GM23248 (cell line): ENCODE results near the gene NFIC. TPM values are rescaled to one million over a fixed set of nuclear protein-coding genes. Genes with fewer than 3 reads are reported as not detected.

Experiments
- DNase-seq: peaks from one replicate; pipeline ENCODE4 v3.0.0-alpha.2; 2015
- H2AFZ ChIP-seq: fragments of 200-600 bp; sonication (generic); 2 replicates; pipeline ENCODE4 v1.6.1; 2016; ENCODE audit warnings: antibody characterized with exemption
- H3F3A ChIP-seq: fragments of 200-600 bp; sonication (generic); 2 replicates; pipeline ENCODE4 v1.6.1; 2016; ENCODE audit warnings: mild to moderate bottlenecking, antibody characterized with exemption, mixed run types; ENCODE audit not compliant: insufficient read depth
- H3K27ac ChIP-seq: fragments of 200-600 bp; sonication (generic); 2 replicates; pipeline ENCODE4 v1.5.1; 2016; ENCODE audit warnings: mild to moderate bottlenecking
- H3K27me3 ChIP-seq: fragments of 200-600 bp; sonication (generic); replicated peaks from 2 replicates; pipeline ENCODE4 v1.6.1; 2016; ENCODE audit warnings: mild to moderate bottlenecking; ENCODE audit not compliant: insufficient read depth
- H3K36me3 ChIP-seq: fragments of 200-600 bp; sonication (generic); 2 replicates; pipeline ENCODE4 v1.6.1; 2016; ENCODE audit warnings: low read depth, mild to moderate bottlenecking
- H3K4me1 ChIP-seq: fragments of 200-600 bp; sonication (generic); 2 replicates; pipeline ENCODE4 v1.6.1; 2016; ENCODE audit warnings: mild to moderate bottlenecking; ENCODE audit not compliant: insufficient read depth
- H3K4me2 ChIP-seq: fragments of 200-600 bp; sonication (generic); one replicate; pipeline ENCODE4 v1.6.1; 2016; ENCODE audit warnings: mild to moderate bottlenecking; ENCODE audit not compliant: unreplicated experiment
- H3K4me3 ChIP-seq: fragments of 200-600 bp; sonication (generic); 2 replicates; pipeline ENCODE4 v1.5.1; 2016; ENCODE audit warnings: mild to moderate bottlenecking
- H3K79me2 ChIP-seq: fragments of 200-600 bp; sonication (generic); 2 replicates; pipeline ENCODE4 v1.6.1; 2016; ENCODE audit warnings: mild to moderate bottlenecking; ENCODE audit not compliant: insufficient read depth
- H3K9ac ChIP-seq: fragments of 200-600 bp; sonication (generic); 2 replicates; pipeline ENCODE4 v1.6.1; 2016; ENCODE audit warnings: mild to moderate bottlenecking
- H3K9me2 ChIP-seq: fragments of 200-600 bp; sonication (generic); 2 replicates; pipeline ENCODE4 v1.6.1; 2016; ENCODE audit warnings: mixed run types, mild to moderate bottlenecking, moderate library complexity; ENCODE audit not compliant: insufficient read depth
- H3K9me3 ChIP-seq: fragments of 200-600 bp; sonication (generic); one replicate; pipeline ENCODE4 v1.6.1; 2017; ENCODE audit warnings: low read depth
- H4K20me1 ChIP-seq: fragments of 200-600 bp; sonication (generic); 2 replicates; pipeline ENCODE4 v1.6.0; 2016; ENCODE audit not compliant: insufficient read depth
- EZH2 ChIP-seq: fragments of 200-600 bp; sonication (generic); IDR thresholded peaks from 2 replicates; pipeline ENCODE4 v1.6.1; 2018; ENCODE audit warnings: antibody characterized with exemption, mild to moderate bottlenecking; ENCODE audit not compliant: insufficient read depth, poor library complexity, severe bottlenecking
- EZH2phosphoT487 ChIP-seq: fragments of 200-600 bp; sonication (generic); IDR thresholded peaks from 2 replicates; pipeline ENCODE4 v1.6.1; 2018; ENCODE audit warnings: antibody characterized with exemption, moderate library complexity, mild to moderate bottlenecking, low read depth; ENCODE audit not compliant: insufficient read depth
- WGBS, 2 experiments: methylation state at CpG; one replicate each; pipeline ENCODE4 v1.1.6; 2015 to 2017; ENCODE audit warnings: low lambda C conversion rate in 2 of 2, low coverage in 1 of 2; ENCODE audit errors: missing lambda C conversion rate in 2 of 2; 5-methylcytosine and 5-hydroxymethylcytosine counted together
- in situ Hi-C: fragments of 300-500 bp; cut with MboI; formaldehyde crosslinking; loops from 2 replicates; pipeline ENCODE4 v1.15.0; 2020
- polyA plus RNA-seq: library from polyadenylated mRNA; unstranded; fragments of >200 nt; fragmentation: Nextera tagmentation; extraction: Ambion mirVana; gene quantifications from 2 replicates; pipeline ENCODE4 v1.2.1, GENCODE V29; 2016
- total RNA-seq: library from RNA; depleted of rRNA; stranded (reverse); fragments of >200 nt; shearing (Covaris generic); gene quantifications from 2 replicates; pipeline ENCODE4 v1.2.3, GENCODE V29; 2014

NFIC gene
- total and polyA plus RNA-seq, 2 experiments from 2014 or later = 50.4 to 108 TPM

GRCh38 chr19:3378352-3379150, 12.2 kb downstream of the NFIC start:
- no peak overlapping the region for H3K4me2 ChIP-seq
- H3K79me2 ChIP-seq = peaks cover 99% of the 10 kb centered on the region
- no peaks in the 10 kb centered on the region for H3K9me3 ChIP-seq
- WGBS, 2 experiments = 79% methylated on average over 11 of the region's 11 CpGs
- in situ Hi-C loops = no loop called here
- H3K4me3 ChIP-seq = no peak overlapping the region
- H3K27ac ChIP-seq = peak overlapping the region; percentile 81
- H3K4me1 ChIP-seq = peaks cover 26% of the 10 kb centered on the region
- no peak for DNase-seq
- 0 out of 2 replicates have a peak, but pooled peaks cover 4% of the 10 kb centered on the region for H3K36me3 ChIP-seq
- no peaks in the 10 kb centered on the region for H3K9me2 ChIP-seq
- peaks cover 8% of the 10 kb centered on the region; the same call in 1 of the 2 replicates for H4K20me1 ChIP-seq
- no peaks in the 10 kb centered on the region for H3K27me3 ChIP-seq
- no peak overlapping the region for H2AFZ ChIP-seq
- peaks cover 52% of the 10 kb centered on the region for H3F3A ChIP-seq
- TF ChIP-seq EZH2 (no peak), EZH2phosphoT487 (no peak)
- H3K9ac ChIP-seq = no peak overlapping the region

- no peak overlapping the region for H3K4me3 ChIP-seq
- no peak for TF ChIP-seq EZH2
- no peak for TF ChIP-seq EZH2phosphoT487
- in situ Hi-C loops = no loop called here
- H3K79me2 ChIP-seq = peaks cover 99% of the 10 kb centered on the region
- DNase-seq = no peak
- H3K27ac ChIP-seq = peak overlapping the region; percentile 81
- H3K4me1 ChIP-seq = peaks cover 22% of the 10 kb centered on the region
- peaks cover 38% of the 10 kb centered on the region for H3F3A ChIP-seq
- no peaks in the 10 kb centered on the region for H3K9me2 ChIP-seq
- no peaks in the 10 kb centered on the region for H3K27me3 ChIP-seq
- no peaks in the 10 kb centered on the region for H4K20me1 ChIP-seq
- WGBS, 2 experiments = 91 to 92% methylated on average over 11 of the region's 11 CpGs
- H3K36me3 ChIP-seq = 0 out of 2 replicates have a peak, but pooled peaks cover 4% of the 10 kb centered on the region
- peak overlapping the region; percentile 64; the same call in 1 of the 2 replicates for H3K9ac ChIP-seq
- no peak overlapping the region for H3K4me2 ChIP-seq
- H3K9me3 ChIP-seq = no peaks in the 10 kb centered on the region
- no peak overlapping the region for H2AFZ ChIP-seq
Observed at GRCh38 chr19:3380829-3381228, 14.4 kb downstream of the NFIC start.

GRCh38 chr19:3381701-3382372, 15.5 kb downstream of the NFIC start:
- 0 out of 2 replicates have a peak, but pooled peaks cover 4% of the 10 kb centered on the region for H3K36me3 ChIP-seq
- H3K27ac ChIP-seq = no peak overlapping the region
- no peak overlapping the region for H3K4me2 ChIP-seq
- no peaks in the 10 kb centered on the region for H3K9me3 ChIP-seq
- no peak overlapping the region for H3K4me3 ChIP-seq
- no peak overlapping the region for H2AFZ ChIP-seq
- in situ Hi-C loops = no loop called here
- no peak overlapping the region for H3K9ac ChIP-seq
- H4K20me1 ChIP-seq = no peaks in the 10 kb centered on the region; the same call in 1 of the 2 replicates
- WGBS, 2 experiments = 91 to 92% methylated on average over 54 to 59 of the region's 59 CpGs
- peaks cover 99% of the 10 kb centered on the region for H3K79me2 ChIP-seq
- no peaks in the 10 kb centered on the region for H3K9me2 ChIP-seq
- H3F3A ChIP-seq = peaks cover 31% of the 10 kb centered on the region
- H3K27me3 ChIP-seq = no peaks in the 10 kb centered on the region
- H3K4me1 ChIP-seq = peaks cover 24% of the 10 kb centered on the region
- DNase-seq = no peak
- TF ChIP-seq EZH2 (no peak), EZH2phosphoT487 (no peak)

DNA sequence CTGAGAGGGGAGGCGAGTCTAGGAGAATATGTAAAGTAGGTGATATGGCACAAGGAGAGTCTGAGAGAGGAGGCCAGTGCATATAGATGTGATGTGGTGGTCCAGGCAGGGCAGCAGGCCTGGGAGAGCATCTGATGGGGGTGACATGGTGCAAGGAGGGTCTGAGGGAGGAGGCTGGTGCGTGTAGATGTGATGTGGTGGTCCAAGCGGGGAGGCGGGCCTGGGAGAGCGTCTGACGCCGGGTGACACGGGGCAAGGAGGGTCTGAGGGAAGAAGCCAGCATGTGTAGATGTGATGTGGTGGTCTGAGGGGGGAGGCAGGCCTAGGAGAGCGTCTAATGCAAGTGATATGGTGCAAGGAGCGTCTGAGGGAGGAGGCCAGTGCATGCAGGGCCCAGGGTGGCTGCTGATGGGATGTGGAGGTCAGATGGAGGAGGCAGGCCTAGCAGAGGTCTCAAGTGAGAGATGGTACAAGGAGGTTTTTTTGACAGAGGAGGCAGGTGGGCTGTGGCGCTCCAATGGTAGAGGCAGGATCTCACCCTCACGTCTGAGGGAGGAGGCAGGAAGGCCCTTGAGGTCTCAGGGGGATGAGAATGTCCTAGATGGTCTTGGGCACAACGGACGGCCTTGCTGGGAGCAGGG, 16.2 kb downstream of the NFIC start:
- peak overlapping the region; percentile 38; the same call in 1 of the 2 replicates for H3K9ac ChIP-seq
- H3K36me3 ChIP-seq = 0 out of 2 replicates have a peak, but pooled peaks cover 4% of the 10 kb centered on the region
- H3K27ac ChIP-seq = peak overlapping the region; percentile 31; the same call in 1 of the 2 replicates
- H3K79me2 ChIP-seq = peaks cover 99% of the 10 kb centered on the region
- DNase-seq = no peak
- H3K4me2 ChIP-seq = no peak overlapping the region
- no peaks in the 10 kb centered on the region for H3K9me3 ChIP-seq
- no peaks in the 10 kb centered on the region; the same call in 1 of the 2 replicates for H4K20me1 ChIP-seq
- peaks cover 29% of the 10 kb centered on the region for H3F3A ChIP-seq
- no peak overlapping the region for H2AFZ ChIP-seq
- TF ChIP-seq EZH2 (no peak), EZH2phosphoT487 (no peak)
- WGBS, 2 experiments = 77% methylated on average over 9 to 14 of the region's 14 CpGs
- H3K27me3 ChIP-seq = no peaks in the 10 kb centered on the region
- H3K9me2 ChIP-seq = no peaks in the 10 kb centered on the region
- in situ Hi-C loops = no loop called here
- no peak overlapping the region for H3K4me3 ChIP-seq
- H3K4me1 ChIP-seq = peaks cover 32% of the 10 kb centered on the region
